ENCODE results near the gene SYNE3. TPM values are rescaled to one million over a fixed set of nuclear protein-coding genes. Genes with fewer than 3 reads are reported as not detected.

SYNE3 gene
- total RNA-seq, 1 experiment from 2014 or later = 1.9 TPM

DNA sequence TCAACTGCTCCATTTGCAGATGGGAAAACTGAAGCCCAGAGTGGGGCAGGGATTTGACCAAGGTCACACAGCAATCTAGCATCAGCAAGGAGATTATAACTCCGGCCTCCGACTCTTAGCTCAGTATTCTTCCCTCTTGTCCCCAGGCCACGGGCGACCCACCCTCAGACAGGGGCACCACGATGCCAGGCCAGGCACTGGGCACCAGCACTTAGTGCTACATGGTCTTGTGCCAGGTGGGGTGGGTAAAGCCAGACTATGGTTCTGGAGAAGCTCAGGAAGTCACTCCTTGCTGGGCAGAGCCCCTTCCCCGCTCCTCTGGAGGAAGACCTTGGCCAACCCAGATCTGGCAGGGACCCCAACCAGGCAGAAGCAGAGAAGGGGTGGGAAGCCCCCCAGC is 41.5 kb downstream of the SYNE3 start:
- H3K36me3 ChIP-seq (ENCODE audit: low read depth) = no peaks in the 10 kb centered on the region
- no peaks in the 10 kb centered on the region for H4K20me1 ChIP-seq (ENCODE audit: insufficient read depth)
- POLR2A ChIA-PET (ENCODE audit: unreplicated experiment) = no interaction called here
- H3K27me3 ChIP-seq (ENCODE audit: insufficient read depth, low read depth) = no peaks in the 10 kb centered on the region
- no peak for TF ChIP-seq EZH2 (IDR thresholded peaks at IDR 0.05; ENCODE audit: low read depth)
- TF ChIP-seq, protein P1, sequence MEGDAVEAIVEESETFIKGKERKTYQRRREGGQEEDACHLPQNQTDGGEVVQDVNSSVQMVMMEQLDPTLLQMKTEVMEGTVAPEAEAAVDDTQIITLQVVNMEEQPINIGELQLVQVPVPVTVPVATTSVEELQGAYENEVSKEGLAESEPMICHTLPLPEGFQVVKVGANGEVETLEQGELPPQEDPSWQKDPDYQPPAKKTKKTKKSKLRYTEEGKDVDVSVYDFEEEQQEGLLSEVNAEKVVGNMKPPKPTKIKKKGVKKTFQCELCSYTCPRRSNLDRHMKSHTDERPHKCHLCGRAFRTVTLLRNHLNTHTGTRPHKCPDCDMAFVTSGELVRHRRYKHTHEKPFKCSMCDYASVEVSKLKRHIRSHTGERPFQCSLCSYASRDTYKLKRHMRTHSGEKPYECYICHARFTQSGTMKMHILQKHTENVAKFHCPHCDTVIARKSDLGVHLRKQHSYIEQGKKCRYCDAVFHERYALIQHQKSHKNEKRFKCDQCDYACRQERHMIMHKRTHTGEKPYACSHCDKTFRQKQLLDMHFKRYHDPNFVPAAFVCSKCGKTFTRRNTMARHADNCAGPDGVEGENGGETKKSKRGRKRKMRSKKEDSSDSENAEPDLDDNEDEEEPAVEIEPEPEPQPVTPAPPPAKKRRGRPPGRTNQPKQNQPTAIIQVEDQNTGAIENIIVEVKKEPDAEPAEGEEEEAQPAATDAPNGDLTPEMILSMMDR (conservative IDR thresholded peaks at IDR 0.05) = no peak
- no peak for DNase-seq
- intact Hi-C loops (cut with micrococcal nuclease; ENCODE audit: unreplicated experiment) = no loop called here
- no peak overlapping the region for H3K27ac ChIP-seq
- H3F3A ChIP-seq (ENCODE audit: insufficient read depth, low read depth) = no peaks in the 10 kb centered on the region
- H3K4me1 ChIP-seq (replicated peaks; ENCODE audit: insufficient read depth) = peaks cover 19% of the 10 kb centered on the region
- CTCF ChIA-PET = no interaction called here
- H3K9me2 ChIP-seq (ENCODE audit: insufficient read depth) = no peaks in the 10 kb centered on the region
- no peak overlapping the region for H2AFZ ChIP-seq
- H3K4me3 ChIP-seq = no peak overlapping the region
- no peak overlapping the region for H3K4me2 ChIP-seq
- no peaks in the 10 kb centered on the region for H3K9me3 ChIP-seq (ENCODE audit: insufficient read depth, low read depth)
- no TSS peak for BruUV-seq (replicated peaks)
- H3K79me2 ChIP-seq (ENCODE audit: low read depth) = no peaks in the 10 kb centered on the region

DNA sequence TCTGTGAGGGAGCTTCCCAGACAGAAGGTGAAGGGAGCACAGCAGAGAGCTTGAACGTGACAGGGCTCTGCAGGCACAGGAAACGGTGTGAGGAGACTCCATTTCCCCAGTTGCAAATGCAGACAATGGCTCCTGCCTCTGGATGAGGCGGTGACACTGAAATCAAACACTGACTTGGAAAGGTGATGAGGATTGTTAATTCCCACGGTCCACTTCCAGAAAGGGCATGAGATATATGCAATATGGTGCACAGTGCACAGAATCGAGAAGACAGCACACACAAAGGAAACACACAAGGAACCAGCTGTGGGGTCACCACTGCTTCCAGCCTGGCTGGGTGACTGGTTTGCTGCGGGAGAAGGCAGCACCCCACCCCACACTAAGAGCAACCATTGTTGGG is 42.0 kb downstream of the SYNE3 start:
- no peak overlapping the region for H3K4me2 ChIP-seq
- no peaks in the 10 kb centered on the region for H4K20me1 ChIP-seq (ENCODE audit: insufficient read depth)
- no peak overlapping the region for H3K4me3 ChIP-seq
- H2AFZ ChIP-seq = no peak overlapping the region
- BruUV-seq (replicated peaks) = no TSS peak
- no peak overlapping the region for H3K27ac ChIP-seq
- ChIA-PET CTCF (no interaction called here), POLR2A (ENCODE audit: unreplicated experiment) (no interaction called here)
- H3K9me3 ChIP-seq (ENCODE audit: insufficient read depth, low read depth) = no peaks in the 10 kb centered on the region
- intact Hi-C loops (cut with micrococcal nuclease; ENCODE audit: unreplicated experiment) = no loop called here
- H3K4me1 ChIP-seq (replicated peaks; ENCODE audit: insufficient read depth) = peaks cover 19% of the 10 kb centered on the region
- H3K36me3 ChIP-seq (ENCODE audit: low read depth) = no peaks in the 10 kb centered on the region
- DNase-seq = no peak
- H3K79me2 ChIP-seq (ENCODE audit: low read depth) = no peaks in the 10 kb centered on the region
- H3K27me3 ChIP-seq (ENCODE audit: insufficient read depth, low read depth) = no peaks in the 10 kb centered on the region
- TF ChIP-seq EZH2 (IDR thresholded peaks at IDR 0.05; ENCODE audit: low read depth) = no peak
- TF ChIP-seq, protein P1 (conservative IDR thresholded peaks at IDR 0.05) = no peak
- no peaks in the 10 kb centered on the region for H3K9me2 ChIP-seq (ENCODE audit: insufficient read depth)
- no peaks in the 10 kb centered on the region for H3F3A ChIP-seq (ENCODE audit: insufficient read depth, low read depth)

DNA sequence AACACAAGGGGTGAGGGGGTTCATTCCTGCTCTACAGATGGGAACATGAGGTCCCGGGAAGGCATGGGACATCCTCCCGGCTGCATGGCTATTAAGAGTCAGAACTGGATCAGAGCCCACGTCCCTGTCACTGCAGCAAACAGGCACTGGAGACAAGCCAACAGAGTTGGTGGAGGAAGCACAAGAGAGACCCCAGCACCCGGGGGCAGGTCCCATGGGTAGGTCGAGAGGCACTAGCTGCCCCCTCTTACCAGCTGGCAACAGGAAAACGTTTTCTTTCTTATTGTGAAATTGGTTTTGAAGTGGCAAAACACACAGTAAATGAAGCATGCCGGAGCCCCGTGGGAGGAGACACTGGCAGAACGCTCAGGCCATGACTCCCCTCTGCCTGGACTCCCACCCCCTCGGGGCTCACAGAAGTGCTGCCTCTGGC is 43.6 kb downstream of the SYNE3 start:
- ChIA-PET POLR2A (ENCODE audit: unreplicated experiment) (no interaction called here), CTCF (no interaction called here)
- Histone ChIP-seq H3K4me1 (replicated peaks; ENCODE audit: insufficient read depth) (peaks cover 32% of the 10 kb centered on the region), H2AFZ (no peak overlapping the region), H3K27ac (no peak overlapping the region), H3K9me3 (ENCODE audit: insufficient read depth, low read depth) (no peaks in the 10 kb centered on the region), H3K36me3 (ENCODE audit: low read depth) (no peaks in the 10 kb centered on the region), H3K79me2 (ENCODE audit: low read depth) (no peaks in the 10 kb centered on the region), H3K4me2 (no peak overlapping the region), H3F3A (ENCODE audit: insufficient read depth, low read depth) (peaks cover 14% of the 10 kb centered on the region; the same call in 1 of the 2 replicates), H4K20me1 (ENCODE audit: insufficient read depth) (no peaks in the 10 kb centered on the region), H3K27me3 (ENCODE audit: insufficient read depth, low read depth) (no peaks in the 10 kb centered on the region), H3K9me2 (ENCODE audit: insufficient read depth) (no peaks in the 10 kb centered on the region), H3K4me3 (no peak overlapping the region)
- no peak for DNase-seq
- TF ChIP-seq EZH2 (IDR thresholded peaks at IDR 0.05; ENCODE audit: low read depth) = no peak
- TF ChIP-seq, protein P1 (conservative IDR thresholded peaks at IDR 0.05) = no peak
- intact Hi-C loops (cut with micrococcal nuclease; ENCODE audit: unreplicated experiment) = no loop called here
- no TSS peak for BruUV-seq (replicated peaks)
